Measurements from ENCODE around the gene IFNLR1.
A peak's percentile ranks its signal among the peaks of the same experiment; 100 is the strongest.

IFNLR1 gene

DNA sequence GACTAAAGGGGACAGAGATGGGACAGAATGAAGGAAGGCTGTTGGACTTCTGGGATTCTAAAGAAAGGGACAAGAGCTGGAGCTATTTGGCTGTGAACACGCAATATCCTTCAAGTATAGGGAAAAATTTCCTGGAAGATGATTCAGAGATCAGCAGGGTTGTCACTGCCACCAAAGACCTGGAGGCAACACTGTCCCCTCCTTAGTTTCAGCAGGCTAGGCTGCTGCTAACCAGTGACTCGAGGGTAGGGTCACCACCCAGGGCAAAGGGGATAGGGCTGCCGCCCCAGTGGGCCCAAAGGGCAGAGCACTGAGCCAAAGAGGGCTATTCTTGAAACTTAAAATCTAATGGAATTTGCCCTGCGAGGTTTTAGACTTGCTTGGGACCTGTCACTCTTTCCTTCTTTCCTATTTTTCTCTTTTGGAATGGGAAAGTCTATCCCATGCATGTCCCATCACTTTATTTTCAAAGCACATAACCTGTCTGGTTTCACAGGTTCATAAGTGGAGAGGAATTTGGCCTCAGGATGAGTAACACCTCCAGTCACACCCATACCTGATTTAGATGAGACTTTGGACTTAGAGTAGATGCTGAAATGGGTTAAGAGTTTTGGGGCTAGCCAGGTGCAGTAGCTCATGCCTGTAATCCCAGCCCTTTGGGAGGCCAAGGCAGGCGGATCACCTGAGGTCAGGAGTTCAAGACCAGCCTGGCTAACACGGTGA, 11.9 kb downstream of the IFNLR1 start:
- DNase-seq = no peak

DNA sequence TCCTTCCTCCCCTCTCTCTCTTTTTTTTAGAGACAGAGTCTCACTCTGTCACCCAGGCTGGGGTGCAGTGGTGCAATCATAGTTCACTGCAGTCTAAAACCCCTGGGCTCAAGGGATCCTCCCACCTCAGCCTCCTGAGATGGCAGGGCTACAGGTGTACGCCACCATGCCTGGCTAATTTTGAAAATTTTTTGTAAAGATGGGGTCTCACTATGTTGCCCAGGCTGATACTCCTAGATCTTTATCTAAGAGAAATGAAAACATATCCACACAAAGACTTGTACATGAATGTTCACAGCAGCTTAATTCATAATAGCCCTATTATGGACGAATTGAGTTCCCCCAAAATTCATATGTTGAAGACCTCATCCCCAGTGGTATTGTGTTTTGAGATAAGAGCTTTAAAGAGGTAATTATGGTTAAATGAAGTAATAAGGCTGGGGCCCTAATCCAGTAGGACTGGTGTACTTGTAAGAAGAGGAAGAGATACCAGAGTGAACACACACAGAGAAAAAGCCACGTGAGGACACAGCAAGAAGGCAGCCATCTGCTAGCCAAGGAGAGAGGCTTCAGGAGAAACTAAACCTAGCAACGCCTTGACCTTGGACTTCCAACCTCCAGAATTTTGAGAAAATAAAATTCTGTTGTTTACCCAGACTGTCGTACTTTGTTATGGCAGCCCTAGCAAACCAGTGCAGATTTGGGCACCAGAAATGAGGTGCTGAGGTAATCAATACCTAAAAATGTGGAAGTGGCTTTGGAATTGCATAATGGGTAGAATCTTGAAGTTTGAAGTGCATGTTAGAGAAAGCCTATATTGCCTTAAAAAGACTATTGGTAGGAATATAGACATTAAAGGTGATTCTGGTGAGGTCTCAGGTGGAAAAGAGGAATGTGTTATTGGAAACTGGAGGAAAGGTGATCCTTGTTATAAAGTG, 13.2 kb downstream of the IFNLR1 start:
- peak; percentile 93 for DNase-seq

DNA sequence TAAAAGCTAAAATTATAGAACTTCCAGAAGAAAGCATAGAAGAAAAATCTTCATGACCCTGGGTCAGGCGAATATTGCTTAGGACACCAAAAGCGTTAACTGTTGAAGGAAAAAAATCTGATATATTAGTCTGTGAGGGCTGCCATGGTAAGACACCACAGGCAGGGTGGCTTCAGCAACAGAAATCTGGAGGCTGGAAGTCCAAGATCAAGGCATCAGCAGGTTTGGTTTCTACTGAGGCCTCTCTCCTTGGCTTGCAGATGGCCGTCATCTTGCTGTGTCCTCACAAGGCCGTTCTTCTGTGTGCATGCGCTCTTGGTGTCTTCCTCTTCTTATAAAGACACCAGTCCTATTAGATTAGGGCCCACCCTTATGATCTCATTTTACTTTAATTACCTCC, 14.5 kb downstream of the IFNLR1 start:
- no peak for DNase-seq

DNA sequence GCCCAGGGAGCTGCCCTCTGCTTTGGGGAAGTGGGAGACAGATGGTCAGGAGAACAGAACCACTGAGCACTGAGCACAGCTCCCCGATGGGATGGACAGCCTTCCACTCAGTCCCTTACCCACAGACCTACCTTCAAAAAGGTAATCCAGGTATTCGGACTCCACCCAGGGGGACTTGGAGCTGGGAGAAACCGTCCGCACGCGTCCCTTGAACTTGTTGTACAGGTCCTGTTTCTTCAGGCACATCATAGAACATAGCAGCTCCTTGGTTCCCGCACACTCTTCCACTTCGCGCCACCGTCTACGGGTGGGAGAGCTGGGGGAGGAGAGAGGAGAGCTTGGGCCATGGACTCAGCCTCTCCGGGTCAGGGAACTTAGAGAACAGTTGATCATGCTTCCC, 17.8 kb downstream of the IFNLR1 start:
- no peak for DNase-seq

DNA sequence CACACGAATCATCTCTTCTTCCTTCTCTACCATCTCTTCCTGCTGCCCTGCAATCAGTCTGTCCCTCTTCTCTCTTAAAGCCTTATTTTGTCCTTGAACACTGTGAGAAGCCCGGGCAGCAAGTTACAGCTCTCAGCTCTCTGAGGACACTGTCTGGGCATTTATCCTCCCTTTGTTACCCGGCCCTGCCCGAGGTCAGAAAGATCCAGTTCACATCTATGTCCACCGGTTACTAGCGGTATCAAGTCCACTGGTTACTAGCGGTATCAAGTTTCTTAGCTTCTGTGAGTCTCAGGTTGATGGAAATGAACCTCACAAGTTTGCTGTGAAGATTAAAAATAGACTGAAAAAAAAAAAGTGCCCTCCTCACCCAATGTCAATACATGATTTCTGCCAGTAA, 18.8 kb downstream of the IFNLR1 start:
- DNase-seq = no peak

DNA sequence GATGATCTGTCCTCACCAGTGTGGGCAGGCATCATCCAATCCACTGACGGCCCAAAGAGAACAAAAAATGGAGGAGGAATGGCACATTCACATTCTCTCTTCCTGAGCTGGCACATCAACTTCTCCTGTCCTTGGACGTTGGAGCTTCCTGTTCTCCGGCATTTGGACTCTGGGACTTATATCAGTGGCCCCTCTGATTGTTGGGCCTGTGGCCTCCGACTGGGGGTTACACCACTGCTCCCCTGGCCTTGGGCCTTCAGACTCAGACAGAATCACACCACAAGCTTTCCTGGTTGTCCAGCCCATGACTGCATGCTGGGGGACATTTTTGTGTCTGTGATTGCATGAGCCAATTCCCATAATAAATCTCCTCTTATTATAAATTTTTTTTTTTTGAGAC, 20.1 kb downstream of the IFNLR1 start:
- no peak for DNase-seq

DNA sequence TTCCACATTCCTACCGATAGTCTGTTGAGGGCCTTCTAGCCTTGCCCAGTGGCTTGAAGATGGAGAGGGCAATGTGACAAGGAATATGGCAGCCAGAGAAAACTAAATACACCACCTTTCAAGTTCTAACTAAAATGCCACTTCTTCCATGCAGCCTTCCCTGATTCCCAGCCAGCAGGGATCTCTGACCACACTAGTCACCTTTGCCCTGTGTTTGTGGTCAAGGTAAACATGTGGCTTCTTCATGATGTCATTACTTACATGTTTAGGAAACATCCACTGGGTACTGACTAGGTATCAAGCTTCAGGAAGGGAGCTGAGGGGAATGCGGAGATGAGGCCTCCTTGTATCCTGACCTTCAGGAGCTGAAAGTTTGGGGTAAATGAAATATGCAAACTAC, 21.6 kb downstream of the IFNLR1 start:
- no peak for DNase-seq

DNA sequence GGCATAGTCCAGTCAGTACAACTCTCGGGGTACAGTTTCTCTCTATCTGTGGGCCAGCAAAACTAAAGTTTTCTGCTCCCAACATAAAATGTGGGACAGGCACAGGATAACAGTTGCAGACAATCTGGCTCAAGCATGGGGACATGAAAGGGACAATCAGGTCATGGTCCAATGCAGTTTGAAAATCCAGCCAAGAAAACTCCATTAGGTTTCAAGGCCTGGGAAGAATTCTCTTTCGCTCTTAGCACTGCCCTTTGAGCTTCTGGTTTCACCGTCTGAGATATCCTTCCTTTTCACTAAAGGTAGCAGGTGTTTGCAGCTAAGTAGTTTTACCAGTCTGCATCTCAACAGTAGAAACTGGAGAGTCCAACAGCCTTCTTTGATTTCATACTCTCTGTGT, 23.1 kb downstream of the IFNLR1 start:
- DNase-seq = no peak

DNA sequence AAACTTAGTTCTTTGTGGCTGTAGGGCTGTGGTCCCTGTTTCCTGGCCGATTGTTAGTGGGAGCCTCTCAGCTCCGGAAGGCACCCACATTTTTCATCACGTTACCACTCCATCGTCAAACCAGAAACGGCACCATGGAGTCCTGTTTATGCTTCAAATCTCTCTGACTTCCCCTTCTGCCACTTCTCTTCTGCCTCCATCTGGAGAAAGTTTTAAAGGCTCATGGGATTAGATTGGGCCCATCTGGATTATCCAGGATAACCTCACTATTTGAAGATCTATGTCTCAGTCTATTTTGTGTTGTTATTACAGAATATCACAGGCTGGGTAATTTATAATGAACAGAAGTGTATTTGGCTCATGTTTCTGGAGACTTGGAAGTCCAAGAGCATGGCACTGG, 24.9 kb downstream of the IFNLR1 start:
- peak; percentile 38 for DNase-seq

DNA sequence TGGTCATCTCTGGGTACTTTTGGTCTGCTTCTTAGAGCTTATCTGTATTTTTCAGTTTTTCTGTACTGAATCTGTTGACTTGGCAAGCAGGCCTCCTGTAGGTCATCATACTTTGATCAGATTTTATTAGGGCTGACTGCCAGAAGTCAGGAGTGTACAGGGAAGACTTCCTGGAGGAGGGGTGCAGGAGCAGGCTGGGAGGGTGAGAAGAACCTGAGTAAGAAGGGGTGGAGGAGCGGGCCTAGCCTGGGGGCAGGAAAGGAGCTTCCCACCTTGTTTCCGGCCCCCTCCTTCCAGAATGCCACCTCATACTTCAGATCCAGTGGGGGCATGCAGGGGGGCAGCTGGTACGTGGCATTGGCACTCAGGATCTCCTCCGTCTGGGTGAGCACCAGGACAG, 25.8 kb downstream of the IFNLR1 start:
- no peak for DNase-seq

DNA sequence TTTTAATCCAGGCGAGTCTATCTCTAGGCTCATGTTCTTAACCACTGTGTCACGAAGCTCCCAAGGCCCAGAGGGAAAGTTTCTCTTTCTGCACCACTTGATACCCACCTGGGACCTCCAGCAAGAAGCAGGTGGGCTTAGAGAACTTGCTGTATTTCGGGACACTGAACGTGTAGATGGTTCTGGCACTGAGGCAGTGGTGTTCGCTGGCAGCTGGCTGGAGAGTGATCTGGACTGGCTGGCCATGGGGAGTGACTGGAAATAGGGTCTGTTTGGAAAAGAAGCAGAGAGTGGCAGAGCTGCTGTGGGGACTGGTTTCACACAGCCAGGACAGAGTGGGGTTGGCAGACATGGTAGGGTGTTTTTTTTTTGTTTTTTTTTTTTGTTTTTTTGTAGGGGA, 27.7 kb downstream of the IFNLR1 start:
- no peak for DNase-seq

DNA sequence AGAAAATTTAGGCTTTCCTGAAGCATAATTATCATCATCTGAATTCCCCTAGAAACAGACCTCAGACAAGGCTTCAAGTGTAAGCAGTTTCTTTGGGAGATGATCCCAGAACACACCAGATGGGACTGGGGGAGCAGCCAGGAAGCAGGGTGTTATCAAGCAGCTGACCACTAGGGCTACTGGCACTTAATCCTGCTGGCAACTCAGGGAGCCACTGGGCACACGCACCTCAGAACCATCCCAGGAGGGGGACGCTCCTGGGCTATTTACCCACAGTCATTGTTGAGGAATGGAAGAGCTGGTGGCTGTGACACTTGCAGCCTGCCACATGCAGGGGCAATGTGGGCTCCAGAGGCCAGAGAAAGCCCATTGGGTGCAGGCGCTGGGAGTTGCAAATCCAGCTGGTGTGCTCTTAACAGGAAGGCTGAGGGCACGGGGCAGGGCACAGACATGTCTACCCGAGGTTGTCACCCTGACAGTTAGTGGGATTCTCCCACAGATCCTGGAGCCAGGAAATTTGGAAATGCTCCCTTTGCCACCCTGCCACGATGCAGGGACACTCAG, 29.1 kb downstream of the IFNLR1 start:
- DNase-seq = no peak

DNA sequence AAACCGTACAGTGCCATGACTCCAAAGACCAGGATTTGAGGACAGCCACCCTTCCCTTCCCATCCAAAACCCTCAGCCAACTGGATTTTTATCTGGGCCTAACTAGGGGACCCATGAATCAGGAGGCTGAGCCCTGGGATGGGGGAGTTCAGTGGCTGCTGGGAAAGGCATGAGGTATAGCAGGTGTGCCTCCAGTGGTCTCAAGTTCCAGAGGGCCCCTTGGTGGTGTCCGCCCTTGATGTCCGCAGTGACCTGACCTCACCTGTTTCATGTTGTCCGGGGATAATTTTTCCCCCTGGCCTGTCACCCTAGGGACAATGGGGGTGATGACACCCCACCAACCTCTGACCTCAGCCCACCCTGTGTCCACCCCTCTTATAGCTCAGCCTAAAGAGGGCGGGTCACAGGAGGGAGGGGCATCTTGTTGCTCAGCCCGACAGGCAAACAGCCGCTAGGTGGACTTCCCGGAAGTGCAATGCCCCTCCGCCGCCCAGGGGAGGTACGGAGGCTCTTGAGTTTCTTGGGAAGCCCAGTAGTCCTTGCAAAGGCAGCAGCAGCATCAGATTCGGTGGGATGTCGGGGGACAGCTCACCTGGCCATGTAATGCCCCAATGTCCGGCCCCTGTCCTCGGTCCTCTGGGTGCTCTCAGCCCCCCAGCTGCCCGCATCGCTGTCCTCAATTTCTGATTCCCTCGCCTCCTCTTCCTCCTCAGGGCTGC, 30.4 kb downstream of the IFNLR1 start:
- no peak for DNase-seq

DNA sequence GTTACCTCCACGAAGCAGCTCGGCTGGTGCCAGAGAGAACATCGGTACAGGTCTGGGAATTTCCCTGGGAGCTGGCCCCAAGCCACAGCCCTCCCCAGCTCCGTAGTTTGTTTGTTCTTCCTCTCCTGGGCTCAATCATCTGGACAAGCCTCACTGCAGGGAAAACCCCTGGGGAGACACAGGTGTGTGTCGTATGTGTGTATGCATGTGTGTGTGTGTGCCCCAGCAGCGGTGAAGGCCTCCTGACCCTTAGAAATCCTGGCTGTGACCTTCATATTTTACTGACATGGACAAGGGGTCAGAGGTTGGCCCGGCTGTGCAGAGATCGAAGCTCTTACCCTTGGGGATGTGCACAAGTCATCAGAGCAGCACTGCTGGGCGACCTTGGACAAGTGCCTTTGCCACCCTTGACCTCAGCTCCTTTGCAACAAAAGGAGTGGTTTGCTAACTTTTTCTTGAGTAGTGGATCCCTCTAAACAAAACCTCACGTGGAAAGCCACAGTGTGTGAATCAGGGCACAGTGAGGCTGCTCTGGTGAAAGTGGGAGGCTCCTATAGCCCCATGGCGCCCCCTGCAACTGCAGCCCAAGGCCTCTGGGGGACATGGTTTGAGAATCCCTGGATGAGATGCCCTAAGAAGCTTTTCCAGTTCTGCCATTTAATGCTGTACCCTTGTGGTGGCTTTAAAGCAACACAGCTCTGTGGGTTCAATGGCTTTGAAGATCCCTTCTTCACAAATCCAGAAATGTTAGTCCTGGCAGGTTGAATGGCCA, 31.9 kb downstream of the IFNLR1 start:
- DNase-seq = peak; percentile 20

DNA sequence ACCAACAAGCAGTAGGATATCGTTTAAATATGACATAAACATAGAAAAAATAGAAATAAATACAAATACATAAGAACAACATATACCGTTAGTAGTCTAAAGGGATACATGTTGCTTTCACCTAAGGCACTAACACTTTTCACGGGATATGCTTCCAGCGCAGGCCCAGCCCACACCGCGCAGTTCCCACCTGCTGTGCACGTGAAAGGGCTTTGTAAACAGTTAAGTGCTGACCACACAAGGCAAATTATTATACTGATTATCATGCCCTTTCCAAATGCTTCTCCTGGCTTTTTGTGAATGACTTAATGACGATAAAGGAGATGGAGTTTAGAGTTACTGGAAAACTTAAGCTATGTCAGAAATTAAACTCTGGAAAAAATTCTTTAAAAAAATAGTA, 32.9 kb downstream of the IFNLR1 start:
- DNase-seq = no peak

DNA sequence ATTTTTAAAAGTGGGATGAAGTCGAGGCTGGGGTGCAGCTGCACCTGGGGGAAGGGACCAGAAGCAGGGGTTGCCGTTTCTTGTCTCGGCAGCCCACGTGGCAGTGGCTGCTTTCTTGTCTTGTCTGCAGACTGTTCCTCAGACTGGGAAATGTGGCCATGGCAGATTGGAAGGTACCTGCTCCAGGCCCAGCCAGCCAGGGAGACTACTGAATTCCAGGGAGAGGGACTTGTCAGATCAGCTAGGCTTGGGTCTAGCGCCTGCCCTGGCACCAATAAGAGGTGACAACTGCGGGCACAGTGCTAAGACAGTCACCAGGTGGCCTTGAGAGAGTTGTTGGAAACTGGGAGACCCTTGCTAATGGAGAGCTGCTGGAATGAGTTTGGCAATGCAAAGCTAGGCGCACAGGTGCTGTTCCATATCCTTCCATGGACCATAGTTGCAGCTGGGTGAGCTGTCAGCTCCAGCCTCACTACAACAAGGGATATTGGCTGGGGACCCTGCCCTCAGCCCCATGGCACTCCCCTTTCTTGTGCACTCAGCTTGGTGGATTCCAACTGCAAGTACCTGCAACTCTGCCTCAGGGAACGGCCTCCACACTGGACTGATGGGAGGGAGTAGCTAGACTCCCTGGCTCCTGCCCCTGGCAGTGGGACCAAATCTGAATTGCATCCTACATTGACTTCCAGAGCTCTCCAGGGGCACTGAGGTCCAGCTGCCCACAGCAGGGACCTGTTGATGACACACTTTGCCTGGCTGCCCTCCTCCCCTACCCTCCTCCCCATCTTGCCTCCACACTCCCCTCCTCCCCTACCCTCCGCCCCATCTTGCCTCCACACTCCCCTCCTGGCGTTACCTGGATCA, 34.2 kb downstream of the IFNLR1 start:
- no peak for DNase-seq

DNA sequence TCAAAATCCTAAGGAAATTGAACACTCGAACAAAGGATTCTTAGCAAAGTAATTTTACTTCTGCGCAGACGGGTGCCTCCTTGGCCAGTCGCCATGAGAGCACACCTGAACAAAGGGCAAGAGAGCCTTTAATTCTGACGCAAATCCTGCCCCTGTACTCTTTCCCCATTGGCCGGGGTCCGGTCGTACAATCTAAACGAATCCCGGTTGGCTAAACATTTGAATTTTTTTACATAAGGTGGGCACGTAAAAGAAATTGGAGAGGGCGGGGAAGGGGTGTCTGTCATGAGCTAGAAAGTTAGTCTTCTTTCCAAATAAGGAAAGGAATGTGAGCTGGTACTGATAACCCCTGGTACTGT, 35.9 kb downstream of the IFNLR1 start:
- DNase-seq = no peak

DNA sequence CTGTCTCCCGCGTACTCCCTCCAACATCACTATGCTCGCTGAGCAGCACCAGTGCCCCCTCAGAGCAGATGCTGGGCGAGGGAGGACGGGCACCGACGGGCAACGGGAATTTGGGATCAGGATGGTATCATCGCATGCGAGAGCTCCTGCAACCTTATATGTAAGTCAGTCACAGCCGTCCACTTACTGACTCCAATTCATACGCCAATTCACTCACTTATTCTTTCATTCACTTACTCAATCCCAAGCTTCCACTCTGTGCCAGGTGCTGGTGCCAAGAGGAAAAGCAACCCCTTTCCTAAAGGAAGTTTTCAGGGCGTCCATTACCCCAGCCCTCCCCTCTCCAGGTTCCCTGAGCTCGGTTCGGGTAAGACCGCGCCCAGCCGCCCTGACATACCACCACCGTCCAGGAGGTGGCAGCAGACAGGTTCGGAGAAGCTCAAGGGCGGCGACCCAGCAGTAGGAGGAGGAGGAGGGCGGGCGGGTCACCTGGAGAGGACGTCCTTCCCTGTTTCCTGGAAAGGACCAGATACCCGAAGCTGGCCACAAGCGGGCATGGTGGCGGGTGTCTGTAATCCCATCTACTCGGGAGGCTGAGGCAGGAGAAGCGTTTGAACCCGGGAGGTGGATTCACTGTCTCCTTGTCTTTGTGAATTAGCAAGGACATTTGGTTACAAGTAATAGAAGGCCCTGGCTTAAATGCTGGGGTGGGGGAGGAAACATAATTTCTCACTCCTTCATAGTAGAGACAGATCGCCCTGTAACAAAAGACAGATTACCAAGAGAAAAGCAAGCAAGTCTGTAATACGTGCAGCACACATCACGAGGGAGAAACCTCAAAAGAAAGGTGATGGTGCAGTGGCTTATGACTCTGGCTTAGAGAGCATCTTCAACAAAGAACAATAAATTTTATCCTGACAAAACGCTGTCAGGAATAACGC, 36.6 kb downstream of the IFNLR1 start:
- DNase-seq = peak; percentile 58

DNA sequence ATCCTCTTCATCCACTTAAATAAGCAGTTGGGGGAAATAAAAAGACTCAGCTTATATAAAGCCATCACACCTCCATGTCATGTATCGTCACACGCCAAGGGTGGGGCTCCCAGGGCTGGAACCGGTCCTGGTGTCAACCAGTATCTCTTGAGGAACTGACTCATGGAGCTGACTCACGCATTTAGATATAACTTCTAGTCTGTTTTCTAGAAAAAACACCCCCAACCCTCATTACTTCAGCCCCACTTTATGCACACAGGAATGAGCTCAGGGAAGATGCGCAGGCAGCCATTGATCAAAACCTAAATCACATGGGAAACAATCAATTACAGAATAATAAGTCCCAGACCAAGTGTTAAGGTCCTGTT, 37.2 kb downstream of the IFNLR1 start:
- peak; percentile 49 for DNase-seq

DNA sequence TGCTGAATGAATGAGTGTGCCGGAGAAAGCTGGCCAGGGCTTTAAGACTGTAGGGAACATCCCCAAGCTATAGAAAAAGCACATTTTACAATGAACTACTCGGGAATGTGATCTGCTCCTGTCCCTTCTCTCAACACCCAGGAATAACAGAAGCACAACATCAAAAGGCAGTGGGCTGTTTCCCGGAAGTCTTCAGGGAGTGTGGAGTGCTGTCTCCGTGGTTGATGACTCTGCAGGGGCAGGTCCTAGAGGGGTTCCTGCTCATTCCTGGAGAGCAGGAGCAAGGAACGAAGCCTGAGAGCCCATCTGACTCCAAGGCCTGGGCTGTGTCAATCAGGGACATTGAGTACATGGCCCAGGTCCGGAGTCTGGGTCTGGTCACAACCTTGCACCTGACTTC, 39.3 kb downstream of the IFNLR1 start:
- DNase-seq = no peak

DNA sequence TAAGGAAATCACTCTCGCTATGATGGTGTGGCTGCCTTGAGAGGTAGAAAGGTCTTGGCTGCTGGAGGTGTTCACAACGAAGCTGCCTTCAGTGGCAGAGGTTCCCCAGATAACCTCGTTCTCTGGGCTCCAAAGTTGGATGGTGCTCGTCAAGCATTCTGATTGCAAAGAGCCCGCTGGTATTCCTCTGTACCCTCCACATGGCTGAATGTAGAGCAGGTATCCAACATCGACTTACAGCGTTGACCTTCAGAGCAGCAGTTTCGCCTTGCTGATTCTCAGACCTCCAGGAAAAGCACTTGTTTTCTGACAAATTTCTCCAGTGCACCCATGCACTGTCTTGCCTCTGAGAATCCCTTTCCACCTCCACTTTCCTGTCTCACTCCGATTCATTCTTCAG, 39.9 kb downstream of the IFNLR1 start:
- DNase-seq = no peak
